Endothelial cell of umbilical vein (primary cell): ENCODE measurements around the gene CACNA2D3. TPM values are rescaled to one million over a fixed set of nuclear protein-coding genes. Genes with fewer than 3 reads are reported as not detected.

ENCODE experiments used
- BruUV-seq: library from RNA; stranded (reverse); fragments of 400-500 nt; replicated peaks from 2 replicates; lab custom pipeline; 2021; lab: Mats Ljungman, UMichigan
- CTCF ChIA-PET: fragments of 300-600, 350-600 bp; sonication (Branson Sonifier 250); formaldehyde crosslinking; loops from one replicate; lab custom pipeline; 2021; ENCODE audit warnings: antibody characterized with exemption, inconsistent platforms; lab: Charles Lee
- POLR2A ChIA-PET: fragments of 300-600, 350-600 bp; sonication (Branson Sonifier 250); formaldehyde crosslinking; loops from one replicate; lab custom pipeline; 2021; ENCODE audit warnings: antibody characterized with exemption, inconsistent platforms; lab: Charles Lee
- DNase-seq: peaks from one replicate; pipeline ENCODE4 v3.0.0-alpha.2; 2011; ENCODE audit warnings: low read depth, low spot score
- FAIRE-seq: peaks from 2 replicates; lab custom pipeline; 2011; peaks lifted over from hg19 to GRCh38; lab: Jason Lieb, UNC
- H2AFZ ChIP-seq: 2 replicates; pipeline ENCODE4 v1.6.0; 2012; ENCODE audit warnings: low read depth, low read length, control low read depth, inconsistent platforms
- H3K27ac ChIP-seq: 2 replicates; pipeline ENCODE4 v1.5.1; 2011; ENCODE audit warnings: low read depth, mild to moderate bottlenecking, control low read depth, low read length, moderate library complexity; ENCODE audit not compliant: insufficient read depth
- H3K27me3 ChIP-seq, 2 experiments: 2 replicates each; pipeline versions ENCODE4 v1.6.0 to v1.6.1; 2011; ENCODE audit warnings: low read length in 2 of 2, mixed read lengths in 1 of 2; ENCODE audit not compliant: control insufficient read depth in 2 of 2, insufficient read depth in 2 of 2
- H3K36me3 ChIP-seq, 2 experiments: 2 replicates in 1 of 2; 3 replicates in 1 of 2; pipeline ENCODE4 v1.5.1; 2011; ENCODE audit warnings: low read length in 2 of 2, mild to moderate bottlenecking in 1 of 2, moderate library complexity in 1 of 2; ENCODE audit not compliant: control insufficient read depth in 2 of 2, insufficient read depth in 2 of 2; ENCODE audit errors: extremely low read depth in 1 of 2
- H3K4me1 ChIP-seq: 3 replicates; pipeline ENCODE4 v1.5.1; 2011; ENCODE audit warnings: mild to moderate bottlenecking, low read length; ENCODE audit not compliant: control insufficient read depth, insufficient read depth; ENCODE audit errors: extremely low read depth
- H3K4me2 ChIP-seq: 2 replicates; pipeline ENCODE4 v1.6.1; 2011; ENCODE audit warnings: low read length, control low read depth, mixed read lengths; ENCODE audit not compliant: insufficient read depth
- H3K4me3 ChIP-seq, 3 experiments: fragments of 200-600 bp in 1 of 3; sonication (generic), shearing (Covaris generic) in 1 of 3; replicated peaks in 1 of 3; 2 replicates each; pipeline ENCODE4 v1.5.1; 2011 to 2016; ENCODE audit warnings: control low read depth in 3 of 3, low read length in 3 of 3, mild to moderate bottlenecking in 2 of 3, inconsistent platforms in 1 of 3, low read depth in 1 of 3, moderate library complexity in 1 of 3; ENCODE audit not compliant: insufficient read depth in 1 of 3
- H3K79me2 ChIP-seq: 2 replicates; pipeline ENCODE4 v1.6.0; 2012; ENCODE audit warnings: low read length, inconsistent platforms; ENCODE audit not compliant: control insufficient read depth, insufficient read depth
- H3K9ac ChIP-seq: replicated peaks from 2 replicates; pipeline ENCODE3; 2011; ENCODE audit warnings: low read length, control low read depth; ENCODE audit not compliant: insufficient read depth; ENCODE audit errors: extremely low read depth
- H3K9me1 ChIP-seq: replicated peaks from 3 replicates; pipeline ENCODE4 v1.6.0; 2011; ENCODE audit warnings: mild to moderate bottlenecking, low read length; ENCODE audit not compliant: control insufficient read depth, insufficient read depth; ENCODE audit errors: extremely low read depth
- H3K9me3 ChIP-seq: replicated peaks from 2 replicates; pipeline ENCODE4 v1.5.1; 2012; ENCODE audit warnings: low read length, inconsistent platforms; ENCODE audit not compliant: control insufficient read depth, insufficient read depth
- H4K20me1 ChIP-seq: replicated peaks from 2 replicates; pipeline ENCODE3; 2011; ENCODE audit warnings: mild to moderate bottlenecking, low read length; ENCODE audit not compliant: control insufficient read depth, insufficient read depth; ENCODE audit errors: extremely low read depth
- CTCF ChIP-seq, 2 donors: IDR thresholded peaks; 1 replicate in 1 of 2; 2 replicates in 1 of 2; pipeline ENCODE4 v1.5.1; 2011; ENCODE audit warnings: low read length in 2 of 2, mild to moderate bottlenecking in 2 of 2, moderate library complexity in 2 of 2, control low read depth in 1 of 2, inconsistent platforms in 1 of 2, low read depth in 1 of 2; ENCODE audit not compliant: insufficient read depth in 1 of 2; ENCODE audit errors: extremely low read depth in 1 of 2
- FOS ChIP-seq: IDR thresholded peaks from 2 replicates; pipeline ENCODE4 v1.6.1; 2011; ENCODE audit warnings: mild to moderate bottlenecking, low read length, moderate library complexity, borderline replicate concordance; ENCODE audit not compliant: insufficient read depth
- JUN ChIP-seq: IDR thresholded peaks from 2 replicates; pipeline ENCODE4 v1.6.1; 2011; ENCODE audit warnings: borderline replicate concordance, low read depth; ENCODE audit not compliant: insufficient read length, insufficient read depth
- MAX ChIP-seq: IDR thresholded peaks from 2 replicates; pipeline ENCODE4 v1.6.1; 2011; ENCODE audit not compliant: insufficient read depth, insufficient read length
- POLR2AphosphoS5 ChIP-seq: IDR thresholded peaks from 2 replicates; pipeline ENCODE4 v1.6.1; 2012; ENCODE audit warnings: low read depth, mild to moderate bottlenecking, control low read depth, low read length, moderate library complexity; ENCODE audit not compliant: insufficient read depth
- dilution Hi-C: fragments of 300-500 bp; cut with MboI; formaldehyde crosslinking; loops from one replicate; pipeline ENCODE4 v1.15.0; 2019; ENCODE audit warnings: low sequenced_read_pairs; ENCODE audit not compliant: extremely low pct_ligation_motif_present
- intact Hi-C: fragments of 100-400 bp; cut with micrococcal nuclease; formaldehyde crosslinking; loops from one replicate; pipeline ENCODE4 v1.10.0; 2022
- polyA plus RNA-seq, 4 experiments: library from polyadenylated mRNA; depleted of rRNA in 3 of 4; stranded (reverse) in 3 of 4; unstranded in 1 of 4; fragments of >200 nt; gene quantifications; 2 replicates each; pipeline versions ENCODE4 v1.2.1 to v1.2.3, GENCODE V29; 2011 to 2012; ENCODE audit warnings: missing spikeins in 1 of 4
- total RNA-seq: library from RNA; stranded (reverse); gene quantifications from 2 replicates; pipeline ENCODE4 v1.2.3, GENCODE V29; 2021

Gene CACNA2D3
- total and polyA plus RNA-seq, 2 donors (not counting 3 experiments of a cell fraction or from before 2014, with no cell fraction given): not detected

- Histone ChIP-seq H3K4me3 (no peak overlapping the region), H3K27me3 (no peaks in the 10 kb centered on the region), H3K4me1 (no peaks in the 10 kb centered on the region), H3K9me1 (no peaks in the 10 kb centered on the region), H3K9ac (no peak overlapping the region), H4K20me1 (no peaks in the 10 kb centered on the region), H3K27ac (no peak overlapping the region), H3K79me2 (no peaks in the 10 kb centered on the region), H3K9me3 (peaks cover 4% of the 10 kb centered on the region), H2AFZ (no peak overlapping the region), H3K4me2 (no peak overlapping the region), H3K36me3 (no peaks in the 10 kb centered on the region)
- FAIRE-seq (no peak), DNase-seq (no peak)
- ChIA-PET POLR2A (no interaction called here), CTCF (no interaction called here)
- BruUV-seq: no TSS peak
- intact Hi-C loops: no loop called here
- dilution Hi-C loops: no loop called here
- no peak for TF ChIP-seq FOS
- TF ChIP-seq POLR2AphosphoS5: no peak
- no peak for TF ChIP-seq CTCF (IDR thresholded peaks at IDR 0.05; ENCODE audit: extremely low read depth in 1 of 2, insufficient read depth in 1 of 2, low read depth in 1 of 2, low read length in 2 of 2)
Observed at GRCh38 chr3:54705730-54706129, 583.4 kb downstream of the CACNA2D3 start.

- H3K9me1 ChIP-seq: no peaks in the 10 kb centered on the region
- H3K27me3 ChIP-seq: no peaks in the 10 kb centered on the region
- dilution Hi-C loops (no loop called here), intact Hi-C loops (no loop called here)
- H3K79me2 ChIP-seq: no peaks in the 10 kb centered on the region
- BruUV-seq: no TSS peak
- ChIA-PET POLR2A (no interaction called here), CTCF (no interaction called here)
- DNase-seq (no peak), FAIRE-seq (no peak)
- no peak overlapping the region for H3K9ac ChIP-seq
- H3K27ac ChIP-seq: no peak overlapping the region
- peaks cover 7% of the 10 kb centered on the region for H3K9me3 ChIP-seq
- H3K4me2 ChIP-seq: no peak overlapping the region
- no peaks in the 10 kb centered on the region for H3K36me3 ChIP-seq
- H2AFZ ChIP-seq: no peak overlapping the region
- TF ChIP-seq JUN: no peak
- no peak for TF ChIP-seq MAX
- H3K4me3 ChIP-seq: no peak overlapping the region
- no peaks in the 10 kb centered on the region for H3K4me1 ChIP-seq
- no peaks in the 10 kb centered on the region for H4K20me1 ChIP-seq
Observed at GRCh38 chr3:54706738-54707137, 584.4 kb downstream of the CACNA2D3 start.
